ENCODE data around the gene RIMS4.

RIMS4 gene

GRCh38 chr20:44848254-44849015 lies 38.1 kb upstream of the RIMS4 start:
- peaks cover 39% of the 10 kb centered on the region for H3K27me3 ChIP-seq (ENCODE audit: low read depth, low read length)
- H3K4me2 ChIP-seq (ENCODE audit: low read length), result no peak overlapping the region
- H3K79me2 ChIP-seq (ENCODE audit: low read length), result no peaks in the 10 kb centered on the region
- no peaks in the 10 kb centered on the region for H3K9me3 ChIP-seq (ENCODE audit: insufficient read depth, low read length)
- TF ChIP-seq CTCF (IDR thresholded peaks at IDR 0.05; ENCODE audit: low read depth, low read length), result no peak
- H2AFZ ChIP-seq (ENCODE audit: low read depth, low read length), result no peak overlapping the region
- H3K4me1 ChIP-seq (ENCODE audit: low read length), result no peaks in the 10 kb centered on the region
- no peaks in the 10 kb centered on the region for H3K36me3 ChIP-seq (replicated peaks; ENCODE audit: low read depth, low read length)
- no peak overlapping the region for H3K9ac ChIP-seq (ENCODE audit: low read length)
- no peak overlapping the region for H3K27ac ChIP-seq (ENCODE audit: low read length)
- no peaks in the 10 kb centered on the region for H4K20me1 ChIP-seq (ENCODE audit: insufficient read depth, low read length)
- no peak overlapping the region for H3K4me3 ChIP-seq (ENCODE audit: low read length)

- H3K9me3 ChIP-seq (ENCODE audit: insufficient read depth, low read length), result no peaks in the 10 kb centered on the region
- H3K79me2 ChIP-seq (ENCODE audit: low read length), result no peaks in the 10 kb centered on the region
- H4K20me1 ChIP-seq (ENCODE audit: insufficient read depth, low read length), result no peaks in the 10 kb centered on the region
- H3K4me1 ChIP-seq (ENCODE audit: low read length), result no peaks in the 10 kb centered on the region
- no peaks in the 10 kb centered on the region for H3K36me3 ChIP-seq (replicated peaks; ENCODE audit: low read depth, low read length)
- H3K27me3 ChIP-seq (ENCODE audit: low read depth, low read length), result peaks cover 45% of the 10 kb centered on the region
- H3K27ac ChIP-seq (ENCODE audit: low read length), result no peak overlapping the region
- no peak overlapping the region for H3K9ac ChIP-seq (ENCODE audit: low read length)
- H3K4me2 ChIP-seq (ENCODE audit: low read length), result no peak overlapping the region
- H2AFZ ChIP-seq (ENCODE audit: low read depth, low read length), result no peak overlapping the region
- no peak overlapping the region for H3K4me3 ChIP-seq (ENCODE audit: low read length)
- TF ChIP-seq EZH2phosphoT487 (IDR thresholded peaks at IDR 0.05; ENCODE audit: low read depth) (no peak), CTCF (IDR thresholded peaks at IDR 0.05; ENCODE audit: low read depth, low read length) (no peak)
Measured at GRCh38 chr20:44843876-44844275, 33.5 kb upstream of the RIMS4 start.

- Histone ChIP-seq H3K79me2 (ENCODE audit: low read length) (no peaks in the 10 kb centered on the region), H3K9ac (ENCODE audit: low read length) (no peak overlapping the region), H3K4me1 (ENCODE audit: low read length) (no peaks in the 10 kb centered on the region), H4K20me1 (ENCODE audit: insufficient read depth, low read length) (no peaks in the 10 kb centered on the region), H2AFZ (ENCODE audit: low read depth, low read length) (no peak overlapping the region), H3K4me2 (ENCODE audit: low read length) (no peak overlapping the region), H3K27me3 (ENCODE audit: low read depth, low read length) (peaks cover 56% of the 10 kb centered on the region), H3K36me3 (replicated peaks; ENCODE audit: low read depth, low read length) (no peaks in the 10 kb centered on the region), H3K9me3 (ENCODE audit: insufficient read depth, low read length) (no peaks in the 10 kb centered on the region), H3K4me3 (ENCODE audit: low read length) (no peak overlapping the region), H3K27ac (ENCODE audit: low read length) (no peak overlapping the region)
- TF ChIP-seq CTCF (IDR thresholded peaks at IDR 0.05; ENCODE audit: low read depth, low read length), result no peak
- no peak for TF ChIP-seq EZH2phosphoT487 (IDR thresholded peaks at IDR 0.05; ENCODE audit: low read depth)
Measured at GRCh38 chr20:44841955-44842354, 31.6 kb upstream of the RIMS4 start.

GRCh38 chr20:44840826-44841225 lies 30.5 kb upstream of the RIMS4 start:
- Histone ChIP-seq H4K20me1 (ENCODE audit: insufficient read depth, low read length) (no peaks in the 10 kb centered on the region; the same call in 1 of the 2 replicates), H3K9ac (ENCODE audit: low read length) (no peak overlapping the region), H3K4me3 (ENCODE audit: low read length) (no peak overlapping the region), H2AFZ (ENCODE audit: low read depth, low read length) (no peak overlapping the region), H3K79me2 (ENCODE audit: low read length) (no peaks in the 10 kb centered on the region), H3K4me1 (ENCODE audit: low read length) (no peaks in the 10 kb centered on the region), H3K9me3 (ENCODE audit: insufficient read depth, low read length) (no peaks in the 10 kb centered on the region), H3K27ac (ENCODE audit: low read length) (no peak overlapping the region), H3K4me2 (ENCODE audit: low read length) (no peak overlapping the region), H3K27me3 (ENCODE audit: low read depth, low read length) (peaks cover 61% of the 10 kb centered on the region), H3K36me3 (replicated peaks; ENCODE audit: low read depth, low read length) (no peaks in the 10 kb centered on the region)
- TF ChIP-seq CTCF (IDR thresholded peaks at IDR 0.05; ENCODE audit: low read depth, low read length), result no peak
- TF ChIP-seq EZH2phosphoT487 (IDR thresholded peaks at IDR 0.05; ENCODE audit: low read depth), result no peak

All from OCI-LY3 (cell line).